Vagina (tissue), 2 donors: ENCODE data around the gene EARS2. TPM values are rescaled to one million over a fixed set of nuclear protein-coding genes. Genes with fewer than 3 reads are reported as not detected.
"Not testable (repeated sequence)": the region's sequence is repeated elsewhere in the genome, so short reads cannot be mapped to it uniquely, and the experiment has no call there.

ENCODE experiments used
- DNase-seq, 2 donors: peaks; one replicate each; pipeline ENCODE4 v3.0.0-alpha.2; 2017; ENCODE audit errors: extremely low spot score in 2 of 2
- H3K27ac ChIP-seq: fragments of 200-600 bp; sonication (generic); one replicate; pipeline ENCODE4 v1.5.1; 2019
- H3K27me3 ChIP-seq: fragments of 200-600 bp; sonication (generic); one replicate; pipeline ENCODE4 v1.5.1; 2019
- H3K36me3 ChIP-seq, 2 donors: fragments of 200-600 bp; sonication (generic); one replicate each; pipeline ENCODE4 v1.5.1; 2017 to 2019
- H3K4me1 ChIP-seq: fragments of 200-600 bp; sonication (generic); one replicate; pipeline ENCODE4 v1.5.1; 2019
- H3K4me3 ChIP-seq, 2 donors: fragments of 200-600 bp; sonication (generic); 1 replicate in 1 of 2; 2 replicates in 1 of 2; pipeline ENCODE4 v1.5.1; 2016 to 2019
- H3K9me3 ChIP-seq: fragments of 200-600 bp; sonication (generic); one replicate; pipeline ENCODE4 v1.5.1; 2019
- CTCF ChIP-seq, 3 experiments: fragments of 450-650 bp in 2 of 3; fragments of 200-600 bp in 1 of 3; sonication (generic) in 1 of 3; IDR thresholded peaks; one replicate each; pipeline ENCODE4 v1.5.1; 2017 to 2019; ENCODE audit warnings: antibody characterized with exemption in 3 of 3, mild to moderate bottlenecking in 2 of 3, moderate library complexity in 2 of 3
- POLR2A ChIP-seq, 2 donors: fragments of 450-650 bp; IDR thresholded peaks; one replicate each; pipeline ENCODE4 v1.6.1; 2017; ENCODE audit warnings: antibody characterized with exemption in 2 of 2, mild to moderate bottlenecking in 2 of 2, moderate library complexity in 2 of 2
- POLR2AphosphoS5 ChIP-seq, 2 donors: sonication (generic); formaldehyde crosslinking; IDR thresholded peaks; one replicate each; pipeline ENCODE4 v1.9.0; 2017; ENCODE audit warnings: antibody characterized with exemption in 2 of 2, mild to moderate bottlenecking in 2 of 2, low read depth in 1 of 2; ENCODE audit not compliant: insufficient read depth in 1 of 2
- intact Hi-C: fragments of 100-400 bp; cut with DNase I; formaldehyde crosslinking; loops from one replicate; pipeline ENCODE4 v1.15.1; 2023
- total RNA-seq: library from RNA; depleted of rRNA; stranded (reverse); fragments of >200 nt; gene quantifications from one replicate; pipeline ENCODE4 v1.2.3, GENCODE V29; 2016

Gene EARS2
- total RNA-seq, 1 donor from 2014 or later = 46.7 TPM

GRCh38 chr16:23594186-23594585 is 37.0 kb upstream of the EARS2 start:
- intact Hi-C loops = no loop called here
- Histone ChIP-seq H3K27ac (no peak overlapping the region), H3K36me3 (peaks cover 0 to 19% of the 10 kb centered on the region in 2 donors), H3K27me3 (no peaks in the 10 kb centered on the region), H3K4me1 (peaks cover 21% of the 10 kb centered on the region), H3K9me3 (no peaks in the 10 kb centered on the region), H3K4me3 (no peak overlapping the region)
- no peak for DNase-seq
- TF ChIP-seq CTCF (IDR thresholded peaks at IDR 0.05) (no peak), POLR2A (IDR thresholded peaks at IDR 0.05) (no peak), POLR2AphosphoS5 (IDR thresholded peaks at IDR 0.05; ENCODE audit: insufficient read depth in 1 of 2, low read depth in 1 of 2) (no peak)

DNA sequence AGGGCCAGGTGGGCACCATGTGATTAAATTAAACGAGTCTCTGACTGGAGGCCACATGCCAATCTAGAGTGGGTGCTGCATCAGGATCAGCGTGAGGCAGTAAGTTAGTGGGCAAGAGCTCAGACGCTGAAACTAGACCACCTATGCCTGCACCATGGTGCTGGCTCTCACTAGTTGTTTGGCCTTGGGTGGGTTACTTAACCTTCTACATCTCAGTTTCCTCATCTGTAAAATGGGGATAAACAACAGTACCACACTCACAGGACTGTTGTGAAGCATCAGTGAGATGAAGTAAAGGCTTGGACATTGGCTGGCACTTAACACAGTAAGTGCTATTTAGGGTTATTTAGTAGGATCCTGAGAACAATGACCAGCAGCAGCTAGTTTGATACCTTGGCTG is 33.0 kb upstream of the EARS2 start:
- H3K4me1 ChIP-seq = peaks cover 15% of the 10 kb centered on the region
- no peaks in the 10 kb centered on the region for H3K9me3 ChIP-seq
- TF ChIP-seq POLR2A (IDR thresholded peaks at IDR 0.05) (no peak), CTCF (IDR thresholded peaks at IDR 0.05) (no peak), POLR2AphosphoS5 (IDR thresholded peaks at IDR 0.05; ENCODE audit: insufficient read depth in 1 of 2, low read depth in 1 of 2) (no peak)
- peaks cover 0 to 53% of the 10 kb centered on the region in 2 donors for H3K36me3 ChIP-seq
- no peak overlapping the region for H3K4me3 ChIP-seq
- intact Hi-C loops = no loop called here
- DNase-seq = no peak
- no peaks in the 10 kb centered on the region for H3K27me3 ChIP-seq
- H3K27ac ChIP-seq = no peak overlapping the region

GRCh38 chr16:23587726-23588125 is 30.6 kb upstream of the EARS2 start:
- H3K4me3 ChIP-seq = no peak overlapping the region
- peaks cover 0 to 57% of the 10 kb centered on the region in 2 donors for H3K36me3 ChIP-seq
- no peak for DNase-seq
- no peaks in the 10 kb centered on the region for H3K27me3 ChIP-seq
- H3K9me3 ChIP-seq = no peaks in the 10 kb centered on the region
- H3K4me1 ChIP-seq = no peaks in the 10 kb centered on the region
- TF ChIP-seq POLR2A (IDR thresholded peaks at IDR 0.05) (no peak), CTCF (IDR thresholded peaks at IDR 0.05) (no peak), POLR2AphosphoS5 (IDR thresholded peaks at IDR 0.05; ENCODE audit: insufficient read depth in 1 of 2, low read depth in 1 of 2) (no peak)
- H3K27ac ChIP-seq = no peak overlapping the region
- intact Hi-C loops = no loop called here

DNA sequence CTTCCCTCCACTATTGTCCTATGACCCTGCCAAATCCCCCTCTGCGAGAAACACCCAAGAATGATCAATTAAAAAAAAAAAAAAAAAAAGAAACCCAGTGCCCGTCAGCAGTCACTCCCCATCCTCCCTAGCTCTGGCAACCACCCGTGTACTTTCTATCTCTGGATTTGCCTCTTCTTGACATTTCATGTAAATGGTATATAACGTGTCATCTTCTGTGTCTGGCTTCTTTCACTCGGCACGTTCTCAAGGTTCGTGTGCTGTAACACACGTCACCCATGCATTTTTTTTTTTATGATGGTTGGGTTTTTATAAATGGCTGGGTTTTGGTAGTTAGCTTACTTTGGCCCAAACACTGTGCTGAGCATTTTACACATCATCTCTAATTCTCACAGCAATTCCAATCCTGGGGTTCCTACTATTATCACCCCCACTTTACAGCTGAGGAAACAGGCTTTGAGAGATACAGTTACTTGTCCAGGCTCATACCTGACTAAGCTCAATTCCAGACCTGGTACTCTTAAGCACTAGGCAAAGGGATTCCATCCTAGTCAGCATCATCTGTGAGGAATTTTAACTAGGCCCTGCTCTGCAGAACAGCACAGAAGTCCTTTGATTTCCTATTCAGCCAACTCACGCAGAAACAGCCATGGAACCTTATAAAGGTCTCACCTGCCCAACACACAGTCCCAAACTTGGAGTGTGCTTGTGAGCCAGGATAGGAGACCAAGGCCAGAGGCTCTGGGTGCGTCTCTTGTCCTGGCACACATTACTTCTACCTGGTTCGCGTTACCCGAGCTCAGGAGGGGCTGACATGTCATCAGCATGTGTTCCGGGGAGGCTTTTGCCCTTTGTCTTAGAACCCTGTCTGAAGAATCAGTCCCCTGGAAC is 27.3 kb upstream of the EARS2 start:
- Histone ChIP-seq H3K9me3 (no peaks in the 10 kb centered on the region), H3K36me3 (peaks cover 0 to 64% of the 10 kb centered on the region in 2 donors), H3K4me3 (no peak overlapping the region), H3K27ac (no peak overlapping the region), H3K4me1 (no peaks in the 10 kb centered on the region), H3K27me3 (no peaks in the 10 kb centered on the region)
- TF ChIP-seq CTCF (IDR thresholded peaks at IDR 0.05) = no peak
- TF ChIP-seq POLR2A (IDR thresholded peaks at IDR 0.05) = no peak
- TF ChIP-seq POLR2AphosphoS5 (IDR thresholded peaks at IDR 0.05; ENCODE audit: insufficient read depth in 1 of 2, low read depth in 1 of 2) = no peak
- DNase-seq = no peak
- intact Hi-C loops = no loop called here

DNA sequence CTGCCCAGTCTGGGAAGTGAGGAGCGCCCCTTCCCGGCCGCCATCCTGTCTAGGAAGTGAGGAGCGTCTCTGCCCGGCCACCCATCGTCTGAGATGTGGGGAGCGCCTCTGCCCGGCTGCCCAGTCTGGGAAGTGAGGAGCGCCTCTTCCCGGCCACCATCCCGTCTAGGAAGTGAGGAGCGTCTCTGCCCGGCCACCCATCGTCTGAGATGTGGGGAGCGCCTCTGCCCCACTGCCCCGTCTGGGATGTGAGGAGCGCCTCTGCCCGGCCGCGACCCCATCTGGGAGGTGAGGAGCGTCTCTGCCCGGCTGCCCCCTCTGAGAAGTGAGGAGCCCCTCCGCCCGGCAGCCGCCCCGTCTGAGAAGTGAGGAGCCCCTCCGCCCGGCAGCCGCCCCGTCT is 26.1 kb upstream of the EARS2 start:
- H3K4me1 ChIP-seq, H3K4me3 ChIP-seq, H3K9me3 ChIP-seq, intact Hi-C loops, H3K27me3 ChIP-seq, H3K27ac ChIP-seq, DNase-seq: not testable (repeated sequence)
- H3K36me3 ChIP-seq = peaks cover 0 to 67% of the 10 kb centered on the region in 2 donors
